ENCODE measurements around the gene RNASEH2A.
A peak's percentile ranks its signal among the peaks of the same experiment; 100 is the strongest.
"Not testable (repeated sequence)": the region's sequence is repeated elsewhere in the genome, so short reads cannot be mapped to it uniquely, and the experiment has no call there.

RNASEH2A gene

GRCh38 chr19:12828494-12828893 is 22.1 kb downstream of the RNASEH2A start:
- no peak for DNase-seq (ENCODE audit: low read depth in 1 of 2, low spot score in 1 of 2)

- DNase-seq (ENCODE audit: low read depth in 1 of 2, low spot score in 1 of 2) = no peak
These were observed 27.0 kb downstream of the RNASEH2A start for GRCh38 chr19:12833418-12833737.

- no peak for DNase-seq (ENCODE audit: low read depth in 1 of 2, low spot score in 1 of 2)
These were observed 27.6 kb downstream of the RNASEH2A start for GRCh38 chr19:12833738-12834565.

GRCh38 chr19:12834566-12834943 is 28.2 kb downstream of the RNASEH2A start, which contains the start of gene RTBDN:
Gene RTBDN, minus strand, starts transcription at chr19:12834579. Its CDS starts 4,600 bp downstream, at chr19:12829979.
- DNase-seq (ENCODE audit: low read depth in 1 of 2, low spot score in 1 of 2) = no peak

- no peak for DNase-seq (ENCODE audit: low read depth in 1 of 2, low spot score in 1 of 2)
These were observed 28.8 kb downstream of the RNASEH2A start for GRCh38 chr19:12834976-12835757.

GRCh38 chr19:12836529-12836863 is 30.1 kb downstream of the RNASEH2A start:
- no peak for DNase-seq (ENCODE audit: low read depth in 1 of 2, low spot score in 1 of 2)

- no peak for DNase-seq (ENCODE audit: low read depth in 1 of 2, low spot score in 1 of 2)
These were observed 30.8 kb downstream of the RNASEH2A start for GRCh38 chr19:12837225-12837624.

- no peak for DNase-seq (ENCODE audit: low read depth in 1 of 2, low spot score in 1 of 2)
These were observed 31.9 kb downstream of the RNASEH2A start, which contains the start of gene MAST1 for GRCh38 chr19:12838182-12838885. Gene MAST1, plus strand, starts transcription at chr19:12838515. Its CDS starts 58 bp downstream, at chr19:12838573.

- DNase-seq (ENCODE audit: low read depth in 1 of 2, low spot score in 1 of 2) = no peak
These were observed 32.7 kb downstream of the RNASEH2A start for GRCh38 chr19:12838886-12839756.

GRCh38 chr19:12840091-12841079 is 34.0 kb downstream of the RNASEH2A start:
- DNase-seq (ENCODE audit: low read depth in 1 of 2, low spot score in 1 of 2) = no peak

- DNase-seq (ENCODE audit: low read depth in 1 of 2, low spot score in 1 of 2) = no peak
These were observed 34.7 kb downstream of the RNASEH2A start for GRCh38 chr19:12841094-12841493.

- no peak for DNase-seq (ENCODE audit: low read depth in 1 of 2, low spot score in 1 of 2)
These were observed 36.1 kb downstream of the RNASEH2A start for GRCh38 chr19:12842511-12842910.

- DNase-seq (ENCODE audit: low read depth in 1 of 2, low spot score in 1 of 2) = no peak
These were observed 36.9 kb downstream of the RNASEH2A start for GRCh38 chr19:12843328-12843727.

GRCh38 chr19:12843999-12844732 is 37.8 kb downstream of the RNASEH2A start:
- DNase-seq (ENCODE audit: low read depth in 1 of 2, low spot score in 1 of 2) = no peak

GRCh38 chr19:12846613-12847012 is 40.2 kb downstream of the RNASEH2A start:
- not testable (repeated sequence) for DNase-seq (ENCODE audit: low read depth in 1 of 2, low spot score in 1 of 2)

- DNase-seq (ENCODE audit: low read depth in 1 of 2, low spot score in 1 of 2) = peak; percentile 78 to 84
These were observed 41.1 kb downstream of the RNASEH2A start for GRCh38 chr19:12847159-12848139.

GRCh38 chr19:12856653-12857052 is 50.3 kb downstream of the RNASEH2A start:
- no peak for DNase-seq (ENCODE audit: low read depth in 1 of 2, low spot score in 1 of 2)
